Endothelial cell (in vitro differentiated cells): ENCODE data around the gene TMEM200B. TPM values are rescaled to one million over a fixed set of nuclear protein-coding genes. Genes with fewer than 3 reads are reported as not detected.
A peak's percentile ranks its signal among the peaks of the same experiment; 100 is the strongest.

ENCODE experiments used
- DNase-seq: peaks from one replicate; pipeline ENCODE4 v3.0.0; 2021; ENCODE audit warnings: low spot score
- H3K27ac Mint-ChIP-seq: one replicate; pipeline ENCODE4 v1.8.0; 2021; ENCODE audit warnings: mixed read lengths, inconsistent platforms; ENCODE audit not compliant: unreplicated experiment
- H3K27me3 Mint-ChIP-seq: one replicate; pipeline ENCODE4 v1.8.0; 2021; ENCODE audit warnings: mild to moderate bottlenecking, moderate library complexity, mixed read lengths, inconsistent platforms; ENCODE audit not compliant: unreplicated experiment
- H3K36me3 Mint-ChIP-seq: one replicate; pipeline ENCODE4 v1.8.0; 2021; ENCODE audit warnings: mild to moderate bottlenecking, low read depth, mixed read lengths, inconsistent platforms; ENCODE audit not compliant: unreplicated experiment
- H3K4me1 Mint-ChIP-seq: one replicate; pipeline ENCODE4 v1.8.0; 2021; ENCODE audit warnings: mild to moderate bottlenecking, mixed read lengths, inconsistent platforms; ENCODE audit not compliant: unreplicated experiment
- H3K4me3 Mint-ChIP-seq: one replicate; pipeline ENCODE4 v1.8.0; 2021; ENCODE audit warnings: mild to moderate bottlenecking, mixed read lengths, inconsistent platforms; ENCODE audit not compliant: unreplicated experiment
- H3K9me3 Mint-ChIP-seq: one replicate; pipeline ENCODE4 v1.8.0; 2021; ENCODE audit warnings: mixed read lengths, inconsistent platforms; ENCODE audit not compliant: unreplicated experiment
- total RNA-seq: library from RNA; stranded (reverse); fragmentation: NEBNext Ultra II Directional; extraction: Animal tissue kit (Norgen Biotek cat#: 25700); gene quantifications from one replicate; pipeline ENCODE4 v1.2.1, GENCODE V29; 2021; ENCODE audit not compliant: unreplicated experiment
- TF ChIP-seq, protein P1 (sequence below): fragments of 200-600 bp; sonication (generic); IDR thresholded peaks from one replicate; pipeline ENCODE4 v1.5.0; 2021; ENCODE audit warnings: antibody characterized with exemption; ENCODE audit not compliant: unreplicated experiment

The TMEM200B gene
- total RNA-seq, 1 donor from 2014 or later: 0.95 TPM

DNA sequence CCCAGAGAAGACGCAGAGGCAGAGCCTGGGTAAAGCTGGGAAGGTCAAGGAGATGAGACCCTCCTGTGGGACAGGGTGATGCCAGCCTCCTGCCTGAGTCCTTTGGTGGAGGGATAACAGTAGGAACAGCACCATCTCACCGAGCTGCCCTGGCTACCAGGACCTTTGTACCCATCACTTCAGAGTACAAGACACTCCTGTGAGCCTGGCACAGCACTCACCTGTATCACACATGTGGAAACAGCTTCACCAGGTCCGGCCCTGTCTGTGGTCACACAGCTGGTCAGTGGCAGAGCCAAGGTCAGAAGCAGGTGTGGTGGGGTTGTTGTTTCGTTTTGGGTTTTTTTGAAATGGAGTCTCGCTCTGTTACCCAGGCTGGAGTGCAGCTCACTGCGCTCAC, 5.0 kb upstream of the TMEM200B start:
- Mint-ChIP-seq H3K36me3 (no peaks in the 10 kb centered on the region), H3K27me3 (peaks cover 2% of the 10 kb centered on the region), H3K9me3 (no peaks in the 10 kb centered on the region), H3K27ac (no peak overlapping the region), H3K4me1 (peaks cover 8% of the 10 kb centered on the region), H3K4me3 (no peak overlapping the region)
- TF ChIP-seq, protein P1, sequence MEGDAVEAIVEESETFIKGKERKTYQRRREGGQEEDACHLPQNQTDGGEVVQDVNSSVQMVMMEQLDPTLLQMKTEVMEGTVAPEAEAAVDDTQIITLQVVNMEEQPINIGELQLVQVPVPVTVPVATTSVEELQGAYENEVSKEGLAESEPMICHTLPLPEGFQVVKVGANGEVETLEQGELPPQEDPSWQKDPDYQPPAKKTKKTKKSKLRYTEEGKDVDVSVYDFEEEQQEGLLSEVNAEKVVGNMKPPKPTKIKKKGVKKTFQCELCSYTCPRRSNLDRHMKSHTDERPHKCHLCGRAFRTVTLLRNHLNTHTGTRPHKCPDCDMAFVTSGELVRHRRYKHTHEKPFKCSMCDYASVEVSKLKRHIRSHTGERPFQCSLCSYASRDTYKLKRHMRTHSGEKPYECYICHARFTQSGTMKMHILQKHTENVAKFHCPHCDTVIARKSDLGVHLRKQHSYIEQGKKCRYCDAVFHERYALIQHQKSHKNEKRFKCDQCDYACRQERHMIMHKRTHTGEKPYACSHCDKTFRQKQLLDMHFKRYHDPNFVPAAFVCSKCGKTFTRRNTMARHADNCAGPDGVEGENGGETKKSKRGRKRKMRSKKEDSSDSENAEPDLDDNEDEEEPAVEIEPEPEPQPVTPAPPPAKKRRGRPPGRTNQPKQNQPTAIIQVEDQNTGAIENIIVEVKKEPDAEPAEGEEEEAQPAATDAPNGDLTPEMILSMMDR: no peak
- DNase-seq: no peak

DNA sequence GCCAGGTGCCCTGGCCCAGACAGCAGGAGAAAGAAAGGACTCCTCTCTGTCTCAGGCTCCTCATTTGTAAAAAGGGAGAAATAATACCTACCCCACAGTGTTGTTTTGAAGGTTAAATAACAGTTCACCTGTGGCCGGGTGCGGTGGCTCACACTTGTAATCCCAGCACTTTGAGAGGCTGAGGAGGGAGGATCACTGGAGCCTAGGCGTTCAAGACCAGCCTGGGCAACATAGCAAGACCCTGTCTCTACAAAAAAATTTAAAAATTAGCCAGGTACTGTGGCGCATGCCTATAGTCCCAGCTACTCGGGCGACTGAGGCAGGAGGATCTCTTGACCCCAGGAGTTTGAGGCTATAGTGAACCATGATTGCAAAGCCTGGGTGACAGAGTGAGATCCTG, 2.5 kb upstream of the TMEM200B start:
- Mint-ChIP-seq H3K27ac (peak overlapping the region; percentile 57), H3K36me3 (no peaks in the 10 kb centered on the region), H3K9me3 (no peaks in the 10 kb centered on the region), H3K27me3 (peaks cover 1% of the 10 kb centered on the region), H3K4me3 (peak overlapping the region; percentile 79), H3K4me1 (peaks cover 6% of the 10 kb centered on the region)
- TF ChIP-seq, protein P1: no peak
- no peak for DNase-seq

DNA sequence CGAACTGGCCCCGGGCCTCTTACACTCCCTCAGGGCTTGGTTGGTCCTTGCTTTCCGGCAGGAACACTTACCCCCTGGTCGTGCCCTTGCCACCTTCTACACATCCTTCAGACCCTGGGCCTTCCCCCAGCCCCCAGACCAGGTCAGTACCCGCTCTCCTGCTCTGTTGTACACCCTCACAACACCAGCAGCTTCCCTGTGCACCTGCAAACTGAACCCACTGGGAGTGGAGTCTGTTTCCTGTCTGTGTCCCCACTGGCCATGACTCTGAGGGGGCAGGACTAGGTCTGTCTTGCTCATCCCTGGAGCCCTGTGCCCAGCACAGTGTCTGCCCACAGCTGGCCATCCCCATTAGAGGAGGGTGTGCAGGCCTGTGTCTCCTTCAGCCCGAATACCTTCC, 2.1 kb upstream of the TMEM200B start:
- Mint-ChIP-seq H3K36me3 (no peaks in the 10 kb centered on the region), H3K4me1 (peaks cover 6% of the 10 kb centered on the region), H3K27me3 (peaks cover 2% of the 10 kb centered on the region), H3K9me3 (no peaks in the 10 kb centered on the region), H3K27ac (peak overlapping the region; percentile 57), H3K4me3 (peak overlapping the region; percentile 79)
- TF ChIP-seq, protein P1: no peak
- DNase-seq: no peak

DNA sequence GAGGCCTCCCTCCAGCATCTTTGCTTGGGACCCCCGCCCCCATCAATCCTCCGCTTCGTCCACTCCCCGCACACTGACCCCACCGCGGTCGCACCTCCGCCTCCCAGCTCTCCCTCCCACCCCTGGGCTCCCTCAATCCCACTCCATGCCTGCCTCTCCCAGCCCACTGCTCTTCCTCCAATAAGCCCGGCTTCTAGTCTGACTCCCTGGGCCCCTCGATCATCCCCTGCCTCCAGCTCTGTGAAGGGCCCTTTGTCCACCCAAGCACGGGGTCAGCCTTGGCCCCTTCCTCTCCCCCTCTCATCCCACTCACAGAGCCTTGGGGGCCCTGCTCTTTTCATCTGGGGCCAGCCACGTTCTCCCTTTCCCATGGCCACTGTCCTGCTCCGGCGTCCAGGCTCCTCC, 1.5 kb upstream of the TMEM200B start:
- TF ChIP-seq, protein P1: no peak
- Mint-ChIP-seq H3K27ac (peak overlapping the region; percentile 45), H3K9me3 (no peaks in the 10 kb centered on the region), H3K4me3 (peak overlapping the region; percentile 79), H3K4me1 (peaks cover 6% of the 10 kb centered on the region), H3K27me3 (peaks cover 7% of the 10 kb centered on the region), H3K36me3 (no peaks in the 10 kb centered on the region)
- no peak for DNase-seq

DNA sequence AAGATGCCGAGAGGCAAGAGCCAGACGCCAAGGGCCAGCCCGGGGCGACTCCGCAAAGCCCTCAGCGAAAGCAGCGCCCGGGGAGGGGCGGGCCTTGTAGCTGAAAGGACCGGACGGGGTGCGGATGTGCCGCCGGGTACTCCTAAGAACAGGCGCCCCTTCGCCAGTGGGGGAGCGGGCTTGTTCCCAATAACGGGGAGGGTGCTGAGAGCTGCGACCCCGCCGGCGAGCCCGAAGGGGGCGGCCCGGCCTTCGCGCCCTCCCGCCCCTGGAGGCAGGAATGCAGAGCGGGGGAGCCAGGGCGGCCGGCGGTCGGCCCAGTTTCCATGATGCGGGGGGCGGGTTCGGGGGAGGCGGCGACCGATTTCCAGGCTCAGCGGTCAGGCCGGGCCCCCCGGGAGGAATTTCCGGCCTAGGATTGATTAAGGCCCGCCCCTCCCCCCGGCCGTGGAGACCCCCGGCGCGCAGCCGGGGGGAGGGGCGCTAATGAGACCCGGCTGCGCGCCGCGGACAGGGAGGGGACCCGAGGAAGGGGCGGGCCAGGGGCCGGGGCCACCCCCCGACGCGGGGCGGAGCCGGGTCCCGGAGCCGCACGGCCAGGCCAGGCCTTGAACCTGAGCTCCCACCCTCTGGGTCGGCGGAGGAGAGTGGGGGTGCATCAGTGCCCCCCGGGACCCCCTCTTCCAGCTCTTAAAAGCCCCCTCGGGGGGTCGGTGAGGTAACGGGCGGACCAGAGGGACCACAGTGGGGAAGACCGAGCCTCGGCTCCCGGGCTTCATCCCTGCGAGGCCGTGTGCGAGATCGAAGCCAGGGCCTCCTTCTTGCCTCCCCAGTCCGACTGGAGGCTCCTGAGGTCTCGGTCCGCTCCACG, 898 bp upstream of the TMEM200B start:
- DNase-seq: peak; percentile 77
- Mint-ChIP-seq H3K36me3 (peaks cover 5% of the 10 kb centered on the region), H3K9me3 (no peaks in the 10 kb centered on the region), H3K27me3 (peaks cover 8% of the 10 kb centered on the region), H3K4me3 (peak overlapping the region; percentile 65), H3K4me1 (peaks cover 6% of the 10 kb centered on the region), H3K27ac (no peak overlapping the region)
- TF ChIP-seq, protein P1: peak; percentile 73
